ENCODE measurements around the gene ASB2. TPM values are rescaled to one million over a fixed set of nuclear protein-coding genes. Genes with fewer than 3 reads are reported as not detected.

The ASB2 gene
- total and polyA plus RNA-seq, 2 of the 8 experiments (the other 6 are each of a cell fraction or from before 2014, with no cell fraction given), result 1.0 to 2.1 TPM

DNA sequence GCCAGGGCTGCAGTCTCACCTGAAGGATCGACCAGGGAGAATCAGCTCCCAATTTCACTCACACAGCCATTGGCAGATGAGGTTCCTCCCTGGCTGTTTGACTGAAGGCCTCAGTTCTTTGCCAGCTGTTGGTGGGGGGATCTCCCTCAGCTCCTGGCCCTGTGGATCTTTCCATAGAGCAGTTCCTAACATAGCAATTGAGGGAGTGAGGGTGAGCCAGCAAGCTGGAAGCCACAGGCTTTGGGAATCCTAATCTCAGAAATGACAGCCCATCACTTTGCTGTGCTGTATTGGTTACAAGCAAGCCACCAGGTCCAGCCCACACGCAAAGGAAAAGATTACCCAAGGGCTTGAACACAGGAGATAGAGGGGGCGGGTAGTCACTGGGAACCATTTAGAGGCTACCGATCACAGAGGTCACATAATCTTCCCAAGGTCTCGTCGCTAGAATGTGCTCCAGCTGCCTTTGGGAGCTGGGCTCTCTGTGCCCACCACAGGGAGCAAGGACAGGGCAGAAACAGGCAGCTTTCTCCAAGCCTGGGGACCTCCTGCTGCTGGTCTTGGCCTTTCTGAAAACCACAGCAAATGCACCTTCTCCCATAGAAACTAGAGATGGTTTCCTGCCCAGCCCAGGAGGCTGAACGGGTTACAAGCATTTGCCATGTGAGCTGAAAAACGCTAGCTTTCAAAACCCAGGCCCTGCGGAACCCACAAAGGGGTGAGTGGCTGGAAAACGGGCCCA is 45.2 kb upstream of the ASB2 start:
- Histone ChIP-seq H3K79me1 (ENCODE audit: low read depth, low read length) (no peaks in the 10 kb centered on the region), H2BK5ac (ENCODE audit: low read depth, low read length) (no peak overlapping the region), H2BK120ac (replicated peaks; ENCODE audit: low read depth, low read length) (no peak overlapping the region), H3K23me2 (ENCODE audit: low read depth, low read length) (no peaks in the 10 kb centered on the region), H2BK20ac (ENCODE audit: low read length) (no peak overlapping the region), H3K9ac (replicated peaks in 1 of 4; ENCODE audit: extremely low read depth in 1 of 4, low read depth in 3 of 4, low read length in 3 of 4) (no peak overlapping the region), H3K79me2 (ENCODE audit: control insufficient read depth in 1 of 2, insufficient read depth in 2 of 2, low read length in 2 of 2) (no peaks in the 10 kb centered on the region), H2BK12ac (ENCODE audit: low read depth, low read length) (no peak overlapping the region), H2AK5ac (ENCODE audit: low read depth, low read length) (no peak overlapping the region), H3K4me1 (replicated peaks in 1 of 4; ENCODE audit: control insufficient read depth in 3 of 4, insufficient read depth in 4 of 4, low read length in 3 of 4) (peaks cover 0 to 18% (median 10%) of the 10 kb centered on the region in 4 experiments; a peak in 4 of 7 replicates), H3K9me3 (ENCODE audit: insufficient read depth in 2 of 2, low read depth in 1 of 2, low read length in 1 of 2) (no peaks in the 10 kb centered on the region), H3K27ac (ENCODE audit: low read depth, low read length) (no peak overlapping the region), H3K27me3 (replicated peaks in 1 of 4; ENCODE audit: control insufficient read depth in 3 of 4, extremely low read depth in 1 of 4, insufficient read depth in 3 of 4, low read length in 3 of 4) (no peaks in the 10 kb centered on the region; a peak in 1 of 7 replicates), H3K14ac (ENCODE audit: insufficient read length) (no peak overlapping the region), H3K4ac (replicated peaks; ENCODE audit: insufficient read length, low read depth, low read length) (no peak overlapping the region), H2BK15ac (ENCODE audit: low read length) (no peak overlapping the region), H4K8ac (ENCODE audit: extremely low read depth, insufficient read depth, low read length) (peak overlapping the region; percentile 66; the same call in 1 of the 2 replicates), H4K91ac (replicated peaks; ENCODE audit: insufficient read length, low read length) (no peak overlapping the region), H3K18ac (ENCODE audit: extremely low read depth, low read length) (no peak overlapping the region), H4K5ac (ENCODE audit: insufficient read length, low read depth, low read length) (no peak overlapping the region), H4K20me1 (replicated peaks in 1 of 2; ENCODE audit: control insufficient read depth in 1 of 2, insufficient read depth in 2 of 2, low read length in 2 of 2) (no peaks in the 10 kb centered on the region), H3K4me3 (ENCODE audit: extremely low read depth in 1 of 4, insufficient read depth in 2 of 4, low read depth in 3 of 4, low read length in 4 of 4) (no peak overlapping the region), H3K4me2 (ENCODE audit: insufficient read depth in 1 of 2, low read depth in 2 of 2, low read length in 2 of 2) (no peak overlapping the region), H2AFZ (ENCODE audit: low read length) (0 out of 2 replicates have a peak overlapping the region, but pooled peaks have one; percentile 48), H3K23ac (ENCODE audit: insufficient read length) (no peak overlapping the region), H3K56ac (replicated peaks; ENCODE audit: insufficient read length, low read depth, low read length) (no peak overlapping the region), H3K36me3 (ENCODE audit: control insufficient read depth in 2 of 4, insufficient read depth in 4 of 4, low read length in 3 of 4) (no peaks in the 10 kb centered on the region; a peak in 1 of 8 replicates)
- CTCF ChIA-PET (ENCODE audit: partially characterized antibody), result interaction anchor here (0.5 to 9.7 kb wide), 11 partner anchors 15 to 1457 kb away, joined by 3 to 65 read pairs (median 4); no protein-coding TSS in a partner anchor
- FAIRE-seq (no peak), DNase-seq (ENCODE audit: low read depth in 1 of 2, low spot score in 2 of 2) (no peak)
- WGBS, 2 experiments (ENCODE audit: extremely low coverage in 1 of 2, insufficient coverage in 1 of 2, insufficient read length in 1 of 2, insufficient replicate concordance in 2 of 2, low coverage in 1 of 2, low lambda C conversion rate in 2 of 2, missing lambda C conversion rate in 1 of 2), result 83% methylated on average over 10 of the region's 10 CpGs; no CpG with 5 or more reads in 1 of the 2 experiments
- POLR2A ChIA-PET (ENCODE audit: partially characterized antibody), result interaction anchor here (1.4 kb wide), 1 partner anchor 11 kb away, joined by 5 read pairs; no protein-coding TSS in a partner anchor
- TF ChIP-seq EZH2 (IDR thresholded peaks at IDR 0.05; ENCODE audit: low read depth, low read length, severe bottlenecking), result no peak
- no peak for TF ChIP-seq BCL11A (IDR thresholded peaks at IDR 0.05; ENCODE audit: low read depth in 2 of 2, low read length in 2 of 2)
- no peak for TF ChIP-seq TBP (IDR thresholded peaks at IDR 0.05; ENCODE audit: low read depth, low read length)
- TF ChIP-seq TAF1 (IDR thresholded peaks at IDR 0.05; ENCODE audit: low read depth, low read length), result no peak
- no peak for TF ChIP-seq TEAD4 (IDR thresholded peaks at IDR 0.05; ENCODE audit: low read depth, low read length)
